Putamen (tissue), 1 donor: ENCODE data around the gene HOXB2.

ENCODE experiments used
- DNase-seq: peaks from one replicate; pipeline ENCODE4 v3.0.0-alpha.2; 2016; ENCODE audit warnings: low spot score

The HOXB2 gene

GRCh38 chr17:48545022-48545375, at the start of gene HOXB2:
Gene HOXB2, minus strand, starts transcription at chr17:48545109. Its CDS starts 198 bp downstream, at chr17:48544911.
- no peak for DNase-seq

GRCh38 chr17:48593840-48594537, 49.1 kb upstream of the HOXB2 start:
- DNase-seq, result no peak

GRCh38 chr17:48593126-48593829, 48.4 kb upstream of the HOXB2 start, which contains the start of gene HOXB5:
Gene HOXB5, minus strand, starts transcription at chr17:48593779. Its CDS starts 97 bp downstream, at chr17:48593682.
- DNase-seq, result no peak

- DNase-seq, result no peak
Observed at GRCh38 chr17:48592577-48592976, 47.7 kb upstream of the HOXB2 start.

GRCh38 chr17:48592057-48592514, 47.2 kb upstream of the HOXB2 start:
- no peak for DNase-seq

GRCh38 chr17:48591255-48592056, 46.5 kb upstream of the HOXB2 start:
- no peak for DNase-seq

DNA sequence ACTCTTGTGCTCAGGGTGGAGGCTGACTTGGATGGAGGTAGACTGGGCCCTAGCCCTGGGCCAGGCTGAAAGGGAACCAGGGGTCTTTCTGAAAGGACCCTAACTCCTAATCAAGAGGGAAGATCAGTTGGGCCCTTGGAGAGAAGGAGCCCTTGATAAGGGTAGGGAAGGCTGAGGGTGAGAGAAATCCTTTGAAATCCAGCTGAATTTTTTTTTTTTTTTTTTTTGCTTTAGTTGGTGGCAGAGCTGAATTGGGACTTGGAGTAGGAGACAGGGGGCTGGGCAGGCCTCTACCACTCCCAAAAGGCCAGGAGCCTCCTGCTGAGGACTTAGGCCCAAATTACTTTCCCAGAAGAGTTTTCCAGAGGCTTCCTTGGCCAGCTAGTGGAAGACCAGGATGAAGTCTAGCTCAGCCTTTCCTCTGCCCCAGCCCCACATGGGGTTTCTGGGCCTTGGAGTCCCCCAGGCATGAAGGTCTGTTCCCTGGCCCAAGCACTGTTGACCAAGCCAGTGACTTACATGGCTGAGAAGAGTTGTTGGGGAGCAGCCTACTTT, 45.8 kb upstream of the HOXB2 start:
- no peak for DNase-seq

DNA sequence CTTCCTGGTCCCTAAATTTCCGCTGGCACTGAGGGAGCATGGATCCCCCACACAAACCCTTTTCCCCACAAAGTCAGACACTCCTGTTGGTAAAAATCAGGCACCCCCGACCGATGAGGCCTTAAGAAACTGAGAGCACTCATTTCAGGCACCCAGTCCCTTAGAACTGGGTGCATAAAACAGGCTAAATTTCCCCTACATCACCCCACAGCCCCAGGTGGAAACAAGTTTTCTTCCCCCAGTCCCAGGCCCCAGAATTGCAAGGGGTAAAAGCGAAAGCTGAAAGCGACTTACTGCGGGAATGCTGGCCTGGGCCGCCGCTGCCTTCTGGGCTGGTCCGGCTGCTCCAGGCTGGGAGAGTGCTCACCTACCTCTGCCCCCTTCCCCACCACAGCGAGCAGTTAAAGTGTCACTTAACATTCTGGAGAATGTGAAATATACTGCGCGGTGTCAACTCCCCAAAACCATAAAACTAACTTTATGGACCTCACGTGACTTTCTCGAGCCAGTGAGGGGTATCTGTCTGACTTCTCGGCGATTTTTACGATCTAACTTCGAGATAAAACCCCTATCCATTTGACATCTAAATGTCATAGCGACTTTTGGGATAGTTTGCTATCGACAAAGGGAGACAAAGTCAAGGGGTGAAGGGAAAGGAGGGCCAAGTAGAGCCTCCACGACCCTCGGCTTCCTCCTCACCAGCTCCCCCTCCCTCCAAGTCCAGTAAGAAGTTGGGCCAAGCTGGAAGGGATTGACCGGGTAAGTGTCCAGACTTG, 45.1 kb upstream of the HOXB2 start, which contains the start of gene HOXB3:
HOXB3 (minus strand) TSS at position 411 of the 776 bp plus-strand sequence. CDS start 37,767 bp downstream, outside the sequence.
- no peak for DNase-seq

GRCh38 chr17:48589060-48589830, 44.3 kb upstream of the HOXB2 start:
- no peak for DNase-seq

GRCh38 chr17:48588528-48588927, 43.6 kb upstream of the HOXB2 start:
- no peak for DNase-seq

GRCh38 chr17:48588074-48588415, 43.1 kb upstream of the HOXB2 start:
- DNase-seq, result no peak

- DNase-seq, result no peak
Observed at GRCh38 chr17:48587276-48588073, 42.6 kb upstream of the HOXB2 start.

GRCh38 chr17:48586355-48587258, 41.7 kb upstream of the HOXB2 start:
- DNase-seq, result no peak

GRCh38 chr17:48584223-48584741, 39.4 kb upstream of the HOXB2 start:
- DNase-seq, result no peak

GRCh38 chr17:48583708-48584222, 38.9 kb upstream of the HOXB2 start:
- DNase-seq, result no peak

GRCh38 chr17:48582750-48583069, 37.8 kb upstream of the HOXB2 start:
- DNase-seq, result no peak

- DNase-seq, result no peak
Observed at GRCh38 chr17:48579760-48580554, 35.0 kb upstream of the HOXB2 start.

GRCh38 chr17:48579471-48579759, 34.5 kb upstream of the HOXB2 start:
- DNase-seq, result no peak
